Activated T-cell treated with anti-CD3 and anti-CD28 coated beads, Interleukin-2, amount 50 U/mL, for 24 hours (primary cell): Measurements from ENCODE around the gene OR2B2.
"Not testable (repeated sequence)": the region's sequence is repeated elsewhere in the genome, so short reads cannot be mapped to it uniquely, and the experiment has no call there.

Experiments
- DNase-seq: peaks from one replicate; pipeline ENCODE4 v3.0.0-alpha.2; 2020
- H3K27ac Mint-ChIP-seq: 2 replicates; pipeline ENCODE4 v1.8.0; 2020; ENCODE audit warnings: mild to moderate bottlenecking, mixed read lengths
- H3K27me3 Mint-ChIP-seq: 2 replicates; pipeline ENCODE4 v1.8.0; 2020; ENCODE audit warnings: mixed read lengths
- H3K36me3 Mint-ChIP-seq: 2 replicates; pipeline ENCODE4 v1.8.0; 2020; ENCODE audit warnings: low read depth, mixed read lengths
- H3K4me1 Mint-ChIP-seq: 2 replicates; pipeline ENCODE4 v1.8.0; 2020; ENCODE audit warnings: low read depth, mixed read lengths
- H3K4me3 Mint-ChIP-seq: 2 replicates; pipeline ENCODE4 v1.8.0; 2020; ENCODE audit warnings: mild to moderate bottlenecking, moderate library complexity, mixed read lengths
- H3K9me3 Mint-ChIP-seq: 2 replicates; pipeline ENCODE4 v1.8.0; 2020; ENCODE audit warnings: mixed read lengths

The OR2B2 gene

GRCh38 chr6:27900197-27900596 lies 12.0 kb downstream of the OR2B2 start:
- not testable (repeated sequence) for H3K27me3 Mint-ChIP-seq, H3K9me3 Mint-ChIP-seq, H3K4me3 Mint-ChIP-seq, H3K36me3 Mint-ChIP-seq, DNase-seq, H3K27ac Mint-ChIP-seq
- peaks cover 15% of the 10 kb centered on the region for H3K4me1 Mint-ChIP-seq

- peaks cover 8% of the 10 kb centered on the region for H3K27me3 Mint-ChIP-seq
- no peaks in the 10 kb centered on the region for H3K36me3 Mint-ChIP-seq
- peaks cover 15% of the 10 kb centered on the region for H3K4me1 Mint-ChIP-seq
- no peak overlapping the region for H3K27ac Mint-ChIP-seq
- DNase-seq, result no peak
- H3K9me3 Mint-ChIP-seq, result no peaks in the 10 kb centered on the region
- no peak overlapping the region for H3K4me3 Mint-ChIP-seq
Measured at GRCh38 chr6:27899543-27899942, 12.7 kb downstream of the OR2B2 start.

DNA sequence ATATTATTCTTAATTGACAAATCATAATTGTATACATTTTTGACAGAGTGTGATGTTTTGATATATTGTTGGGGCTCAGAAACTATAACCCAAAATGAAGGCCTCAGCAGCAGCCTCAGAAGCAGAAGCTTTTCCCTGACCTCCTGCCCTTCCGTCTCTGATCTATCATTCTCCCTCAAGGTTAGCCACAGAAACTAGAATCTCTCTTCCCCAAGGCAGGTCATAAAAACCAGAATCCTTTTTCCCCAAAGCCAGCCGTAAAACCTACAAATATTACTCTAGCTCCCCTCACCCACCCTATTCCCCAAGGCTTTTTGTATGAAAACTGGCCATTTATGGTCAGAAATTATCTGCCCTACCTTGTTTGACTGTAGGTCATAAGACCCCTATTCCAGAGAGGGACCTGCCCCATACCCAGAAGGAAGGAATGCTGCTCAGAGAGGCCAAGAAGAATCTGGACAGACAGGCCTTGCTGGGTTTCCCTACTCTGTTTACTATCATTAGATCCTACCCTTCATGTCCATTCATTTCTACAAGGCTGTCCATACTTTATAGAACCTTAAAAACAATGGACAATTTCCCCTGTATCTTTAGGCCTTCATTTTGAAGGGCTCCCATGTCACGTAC lies 14.5 kb downstream of the OR2B2 start:
- peaks cover 4% of the 10 kb centered on the region for H3K27me3 Mint-ChIP-seq
- no peak overlapping the region for H3K4me3 Mint-ChIP-seq
- peaks cover 9% of the 10 kb centered on the region for H3K36me3 Mint-ChIP-seq
- DNase-seq, result no peak
- H3K27ac Mint-ChIP-seq, result no peak overlapping the region
- no peaks in the 10 kb centered on the region for H3K9me3 Mint-ChIP-seq
- H3K4me1 Mint-ChIP-seq, result peaks cover 17% of the 10 kb centered on the region

DNA sequence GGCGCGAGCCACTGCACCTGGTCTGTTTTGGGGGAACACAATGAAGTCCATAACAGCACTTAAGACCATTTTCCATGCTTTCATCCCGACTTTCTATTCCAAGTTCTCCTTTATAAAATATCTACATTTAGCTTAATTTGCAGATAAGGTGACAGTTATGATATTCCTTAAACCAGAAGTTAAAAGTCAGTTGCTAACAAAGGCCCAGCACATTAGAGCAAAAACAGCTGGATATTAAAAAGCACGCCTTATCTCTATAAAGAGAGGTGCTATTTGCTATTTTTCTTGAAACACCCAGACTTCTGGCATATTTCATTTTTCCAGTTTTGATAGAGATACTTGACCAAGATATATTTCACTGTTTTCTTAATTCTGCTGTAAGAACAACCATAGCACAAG lies 15.8 kb downstream of the OR2B2 start:
- no peaks in the 10 kb centered on the region for H3K9me3 Mint-ChIP-seq
- H3K27ac Mint-ChIP-seq, result no peak overlapping the region

GRCh38 chr6:27894839-27895762 lies 17.1 kb downstream of the OR2B2 start:
- peaks cover 26% of the 10 kb centered on the region for H3K4me1 Mint-ChIP-seq
- no peaks in the 10 kb centered on the region for H3K27me3 Mint-ChIP-seq
- peaks cover 13% of the 10 kb centered on the region for H3K36me3 Mint-ChIP-seq
- DNase-seq, result peak; percentile 71
- no peak overlapping the region for H3K27ac Mint-ChIP-seq
- H3K9me3 Mint-ChIP-seq, result no peaks in the 10 kb centered on the region
- H3K4me3 Mint-ChIP-seq, result no peak overlapping the region

More for the DNA sequence above, 15.8 kb downstream of the OR2B2 start:
- peaks cover 18% of the 10 kb centered on the region for H3K4me1 Mint-ChIP-seq
- no peaks in the 10 kb centered on the region for H3K27me3 Mint-ChIP-seq
- H3K4me3 Mint-ChIP-seq, result no peak overlapping the region
- no peak for DNase-seq
- H3K36me3 Mint-ChIP-seq, result peaks cover 13% of the 10 kb centered on the region

GRCh38 chr6:27893836-27894807 lies 18.1 kb downstream of the OR2B2 start:
- Mint-ChIP-seq H3K4me3 (no peak overlapping the region), H3K36me3 (peaks cover 13% of the 10 kb centered on the region), H3K9me3 (no peaks in the 10 kb centered on the region), H3K4me1 (peaks cover 35% of the 10 kb centered on the region), H3K27me3 (no peaks in the 10 kb centered on the region), H3K27ac (no peak overlapping the region)
- peak; percentile 78 for DNase-seq

DNA sequence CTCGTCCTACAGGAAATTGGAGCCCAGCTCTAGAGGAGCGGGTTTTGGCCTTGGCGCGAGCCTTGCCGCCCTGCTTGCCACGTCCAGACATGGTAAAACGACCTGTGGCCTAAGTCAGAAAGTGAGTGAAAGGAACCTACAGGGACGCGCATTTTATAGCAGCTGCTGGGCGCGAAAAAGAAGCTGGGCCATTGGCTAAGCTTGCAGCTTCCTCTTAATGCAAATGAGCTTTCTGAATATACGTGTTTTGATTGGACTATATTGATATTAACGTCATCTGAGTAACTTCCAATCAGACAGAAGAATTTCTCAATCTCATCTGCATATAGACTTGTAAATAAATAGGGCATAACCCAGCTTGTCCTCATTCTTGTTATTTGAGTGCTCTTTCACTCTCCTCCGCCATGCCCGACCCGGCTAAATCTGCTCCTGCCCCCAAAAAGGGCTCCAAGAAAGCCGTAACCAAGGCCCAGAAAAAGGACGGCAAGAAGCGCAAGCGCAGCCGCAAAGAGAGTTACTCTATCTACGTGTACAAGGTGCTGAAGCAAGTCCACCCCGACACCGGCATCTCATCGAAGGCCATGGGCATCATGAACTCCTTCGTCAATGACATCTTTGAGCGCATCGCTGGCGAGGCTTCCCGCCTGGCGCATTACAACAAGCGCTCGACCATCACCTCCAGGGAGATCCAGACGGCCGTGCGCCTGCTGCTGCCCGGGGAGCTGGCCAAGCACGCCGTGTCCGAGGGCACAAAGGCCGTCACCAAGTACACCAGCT lies 18.9 kb downstream of the OR2B2 start:
- H3K27me3 Mint-ChIP-seq, result no peaks in the 10 kb centered on the region
- no peak overlapping the region for H3K4me3 Mint-ChIP-seq
- H3K27ac Mint-ChIP-seq, result no peak overlapping the region
- no peaks in the 10 kb centered on the region for H3K9me3 Mint-ChIP-seq
- DNase-seq, result peak; percentile 82
- peaks cover 13% of the 10 kb centered on the region for H3K36me3 Mint-ChIP-seq
- peaks cover 38% of the 10 kb centered on the region for H3K4me1 Mint-ChIP-seq

- Mint-ChIP-seq H3K36me3 (peaks cover 13% of the 10 kb centered on the region), H3K4me3 (no peak overlapping the region), H3K27me3 (no peaks in the 10 kb centered on the region), H3K4me1 (peaks cover 38% of the 10 kb centered on the region), H3K27ac (no peak overlapping the region), H3K9me3 (no peaks in the 10 kb centered on the region)
- DNase-seq, result peak; percentile 87
Measured at GRCh38 chr6:27892649-27893058, 19.5 kb downstream of the OR2B2 start.

DNA sequence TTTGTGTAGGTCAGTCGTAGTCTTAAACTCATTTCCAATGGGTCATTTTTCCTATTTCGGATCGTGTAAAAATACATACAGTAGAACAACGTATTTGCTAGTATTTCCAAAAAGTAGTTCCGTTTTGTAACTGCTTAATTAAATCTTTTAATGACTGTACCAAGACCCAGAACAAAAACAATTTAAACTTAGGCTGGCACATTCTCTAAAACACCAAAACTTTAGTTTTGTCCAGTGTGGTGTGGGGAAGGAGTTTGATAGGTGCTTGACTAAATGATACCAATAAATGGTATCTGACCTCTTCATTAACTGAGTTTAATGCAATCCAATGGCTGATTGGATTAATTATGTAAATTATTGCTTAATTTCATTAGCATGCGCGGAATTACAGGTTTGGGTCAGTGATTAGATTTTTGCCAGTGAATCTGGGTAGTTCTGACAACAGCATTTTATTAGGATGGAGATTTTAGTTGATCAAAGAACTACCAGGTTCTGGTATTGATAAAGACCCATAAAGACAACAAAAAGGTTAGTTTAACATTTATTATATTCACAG lies 20.8 kb downstream of the OR2B2 start:
- no peak for DNase-seq
- Mint-ChIP-seq H3K36me3 (peaks cover 13% of the 10 kb centered on the region), H3K4me1 (peaks cover 38% of the 10 kb centered on the region), H3K9me3 (no peaks in the 10 kb centered on the region), H3K4me3 (no peak overlapping the region), H3K27me3 (no peaks in the 10 kb centered on the region), H3K27ac (no peak overlapping the region)

GRCh38 chr6:27890445-27891319 lies 21.5 kb downstream of the OR2B2 start:
- peak; percentile 80 for DNase-seq
- Mint-ChIP-seq H3K9me3 (no peaks in the 10 kb centered on the region), H3K27ac (no peak overlapping the region), H3K4me1 (peaks cover 38% of the 10 kb centered on the region), H3K36me3 (peaks cover 13% of the 10 kb centered on the region), H3K27me3 (no peaks in the 10 kb centered on the region), H3K4me3 (no peak overlapping the region)

- Mint-ChIP-seq H3K4me3 (no peak overlapping the region), H3K36me3 (peaks cover 13% of the 10 kb centered on the region), H3K27me3 (no peaks in the 10 kb centered on the region), H3K27ac (no peak overlapping the region), H3K9me3 (no peaks in the 10 kb centered on the region), H3K4me1 (peaks cover 38% of the 10 kb centered on the region)
- DNase-seq, result no peak
Measured at GRCh38 chr6:27889628-27890444, 22.4 kb downstream of the OR2B2 start.

DNA sequence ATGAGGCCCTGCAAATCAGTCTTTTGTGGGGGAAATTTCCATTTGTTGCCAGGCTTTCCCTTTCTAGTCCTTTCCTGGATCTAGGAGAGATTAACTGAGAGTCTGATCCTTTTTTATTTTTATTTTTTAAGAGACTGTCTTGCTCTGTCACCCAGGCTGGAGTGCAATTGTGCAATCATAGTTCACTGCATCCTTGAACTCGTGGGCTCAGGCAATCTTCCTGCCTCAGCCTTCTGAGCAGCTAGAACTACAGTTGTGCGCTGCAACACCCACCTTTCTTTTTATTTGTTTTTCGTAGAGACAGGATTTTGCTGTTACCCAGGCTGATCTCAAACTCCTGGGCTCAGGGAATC lies 22.9 kb downstream of the OR2B2 start:
- Mint-ChIP-seq H3K27me3 (no peaks in the 10 kb centered on the region), H3K4me1 (peaks cover 38% of the 10 kb centered on the region), H3K9me3 (no peaks in the 10 kb centered on the region), H3K27ac (no peak overlapping the region), H3K36me3 (peaks cover 13% of the 10 kb centered on the region), H3K4me3 (no peak overlapping the region)
- DNase-seq, result no peak
